Measurements from ENCODE around the gene CYBA. TPM values are rescaled to one million over a fixed set of nuclear protein-coding genes. Genes with fewer than 3 reads are reported as not detected.
A peak's percentile ranks its signal among the peaks of the same experiment; 100 is the strongest.

The CYBA gene
- polyA plus RNA-seq, 1 donor from 2014 or later: 6.3 TPM

- Histone ChIP-seq H3K4me2 (ENCODE audit: low read length) (no peak overlapping the region), H3K27ac (ENCODE audit: low read length) (no peak overlapping the region)
Measured at GRCh38 chr16:88649924-88650748, 717 bp downstream of the CYBA start.

More at GRCh38 chr16:88649924-88650748, 717 bp downstream of the CYBA start:
- peak overlapping the region; percentile 7 for H3K9ac ChIP-seq (ENCODE audit: low read length)
- no peaks in the 10 kb centered on the region for H4K20me1 ChIP-seq (ENCODE audit: insufficient read depth)
- no peak overlapping the region for H2AFZ ChIP-seq (ENCODE audit: low read depth, low read length)
- no peaks in the 10 kb centered on the region for H3K9me3 ChIP-seq (ENCODE audit: low read length)
- no peaks in the 10 kb centered on the region for H3K36me3 ChIP-seq (ENCODE audit: insufficient read depth, low read length)
- H3K9me2 ChIP-seq (ENCODE audit: insufficient read depth, low read length): no peaks in the 10 kb centered on the region
- H3K4me3 ChIP-seq (ENCODE audit: low read length): peak overlapping the region; percentile 56
- no peaks in the 10 kb centered on the region for H3F3A ChIP-seq (ENCODE audit: insufficient read depth, low read length, poor library complexity, severe bottlenecking)
- H3K27me3 ChIP-seq (ENCODE audit: insufficient read depth, low read depth, low read length): no peaks in the 10 kb centered on the region
- no peaks in the 10 kb centered on the region for H3K79me2 ChIP-seq (replicated peaks; ENCODE audit: insufficient read depth, low read length)
- no peak for TF ChIP-seq REST (IDR thresholded peaks at IDR 0.05; ENCODE audit: borderline replicate concordance)
- TF ChIP-seq EZH2 (IDR thresholded peaks at IDR 0.05; ENCODE audit: borderline replicate concordance, insufficient read depth, low read length, poor library complexity, severe bottlenecking): no peak
- no peak for TF ChIP-seq CTCF (IDR thresholded peaks at IDR 0.05; ENCODE audit: poor library complexity, severe bottlenecking)
- TF ChIP-seq SMC3 (conservative IDR thresholded peaks at IDR 0.05; ENCODE audit: poor library complexity): no peak
- no peak for TF ChIP-seq MXI1 (conservative IDR thresholded peaks at IDR 0.05; ENCODE audit: poor library complexity, severe bottlenecking)
- no peak for TF ChIP-seq POLR2AphosphoS5 (IDR thresholded peaks at IDR 0.05)
- TF ChIP-seq EP300 (conservative IDR thresholded peaks at IDR 0.05; ENCODE audit: poor library complexity, severe bottlenecking): no peak
- no peak for TF ChIP-seq TAF1 (IDR thresholded peaks at IDR 0.05; ENCODE audit: low read depth)
- no peak for TF ChIP-seq RAD21 (conservative IDR thresholded peaks at IDR 0.05)
